HepG2 (cell line): Measurements from ENCODE around the gene SIX3. TPM values are rescaled to one million over a fixed set of nuclear protein-coding genes. Genes with fewer than 3 reads are reported as not detected.

Source experiments
- CTCF ChIP-seq: sonication (generic); formaldehyde crosslinking; IDR thresholded peaks from 2 replicates; pipeline ENCODE4 v1.5.0; 2020; ENCODE audit warnings: mild to moderate bottlenecking, missing genetic modification reagents, moderate library complexity
- DBP ChIP-seq: sonication (generic); formaldehyde crosslinking; IDR thresholded peaks from 2 replicates; pipeline ENCODE4 v1.4.0; 2020; ENCODE audit warnings: missing genetic modification reagents; ENCODE audit errors: not compliant biosample characterization
- DMTF1 ChIP-seq: sonication (generic); formaldehyde crosslinking; IDR thresholded peaks from 2 replicates; pipeline ENCODE4 v1.4.0; 2020; ENCODE audit warnings: mild to moderate bottlenecking, missing genetic modification reagents
- ELK4 ChIP-seq: sonication (generic); formaldehyde crosslinking; IDR thresholded peaks from 2 replicates; pipeline ENCODE4 v1.9.0; 2021; ENCODE audit warnings: missing genetic modification reagents, borderline replicate concordance
- MAF1 ChIP-seq: sonication (generic); formaldehyde crosslinking; IDR thresholded peaks from 2 replicates; pipeline ENCODE4 v1.5.0; 2020; ENCODE audit warnings: missing genetic modification reagents, borderline replicate concordance
- MAFK ChIP-seq, 2 experiments: IDR thresholded peaks in 1 of 2; conservative IDR thresholded peaks in 1 of 2; 2 replicates each; pipeline ENCODE4 v1.6.1; 2011; ENCODE audit warnings: improper control_type of control experiment in 2 of 2, low read length in 2 of 2
- MXD4 ChIP-seq: IDR thresholded peaks from 2 replicates; pipeline ENCODE4 v1.6.1; 2016; ENCODE audit warnings: mild to moderate bottlenecking, missing biosample characterization, missing genetic modification reagents
- NFE2L1 ChIP-seq: sonication (generic); formaldehyde crosslinking; IDR thresholded peaks from 2 replicates; pipeline ENCODE4 v1.4.0; 2020; ENCODE audit warnings: missing genetic modification reagents, mild to moderate bottlenecking, borderline replicate concordance
- PHF20 ChIP-seq: sonication (generic); formaldehyde crosslinking; IDR thresholded peaks from 2 replicates; pipeline ENCODE4 v1.5.0; 2020; ENCODE audit warnings: mild to moderate bottlenecking, missing genetic modification reagents
- RAD21 ChIP-seq: fragments of 450-650 bp; formaldehyde crosslinking; IDR thresholded peaks from 2 replicates; pipeline ENCODE4 v1.5.0; 2020; ENCODE audit warnings: mild to moderate bottlenecking
- SCMH1 ChIP-seq: sonication (generic); formaldehyde crosslinking; IDR thresholded peaks from 2 replicates; pipeline ENCODE4 v1.9.0; 2021; ENCODE audit warnings: missing genetic modification reagents, mild to moderate bottlenecking, borderline replicate concordance
- SNAPC5 ChIP-seq: sonication (generic); formaldehyde crosslinking; IDR thresholded peaks from 2 replicates; pipeline ENCODE4 v1.8.1; 2023; ENCODE audit warnings: mild to moderate bottlenecking, missing genetic modification reagents, borderline replicate concordance
- SP5 ChIP-seq: IDR thresholded peaks from 2 replicates; pipeline ENCODE4 v1.6.1; 2016; ENCODE audit warnings: low read depth, borderline replicate concordance
- TFDP1 ChIP-seq: IDR thresholded peaks from 2 replicates; pipeline ENCODE4 v1.6.1; 2016; ENCODE audit warnings: missing compliant biosample characterization, missing genetic modification reagents, borderline replicate concordance
- ZNF660 ChIP-seq: sonication (generic); formaldehyde crosslinking; IDR thresholded peaks from 2 replicates; pipeline ENCODE4 v1.5.1; 2020; ENCODE audit warnings: mild to moderate bottlenecking, low read depth, missing genetic modification reagents, borderline replicate concordance
- ZNF7 ChIP-seq: IDR thresholded peaks from 2 replicates; pipeline ENCODE4 v1.6.1; 2016; ENCODE audit warnings: missing biosample characterization, missing genetic modification reagents
- ZNF773 ChIP-seq: sonication (generic); formaldehyde crosslinking; IDR thresholded peaks from 2 replicates; pipeline ENCODE4 v1.4.0; 2020; ENCODE audit warnings: missing genetic modification reagents, borderline replicate concordance
- ZNF879 ChIP-seq: sonication (generic); formaldehyde crosslinking; IDR thresholded peaks from 2 replicates; pipeline ENCODE4 v1.8.1; 2023; ENCODE audit warnings: missing genetic modification reagents
- ZUFSP ChIP-seq: sonication (generic); formaldehyde crosslinking; IDR thresholded peaks from 2 replicates; pipeline ENCODE4 v1.9.0; 2021; ENCODE audit warnings: missing genetic modification reagents, mild to moderate bottlenecking, borderline replicate concordance
- polyA plus RNA-seq, 8 experiments: library from polyadenylated mRNA; depleted of rRNA in 3 of 8; stranded (reverse) in 7 of 8; unstranded in 1 of 8; fragments of >200 nt; fragmentation: Illumina TruSeq in 4 of 8; extraction: Trizol in 4 of 8; gene quantifications; 2 replicates each; pipeline versions ENCODE4 v1.2.1 to v1.2.3, GENCODE V29; 2011 to 2016; ENCODE audit warnings: low read depth in 4 of 8, missing spikeins in 1 of 8, mixed read lengths in 1 of 8; ENCODE audit not compliant: insufficient read depth in 1 of 8
- total RNA-seq, 5 experiments: library from RNA; depleted of rRNA; stranded (reverse); fragments of >200 nt; fragmentation: Illumina TruSeq; extraction: Trizol; gene quantifications; 2 replicates each; pipeline ENCODE4 v1.2.3, GENCODE V29; 2016; ENCODE audit warnings: low read depth in 1 of 5

Gene SIX3
- total and polyA plus RNA-seq, 2 of the 13 experiments (the other 11 are each of a cell fraction or from before 2014, with no cell fraction given) = not detected

- TF ChIP-seq DMTF1 (CRISPR knock-in tag) (0 out of 2 replicates have a peak, but pooled peaks have one; percentile 56), ZNF660 (CRISPR knock-in tag) (no peak), TFDP1 (CRISPR knock-in tag) (0 out of 2 replicates have a peak, but pooled peaks have one; percentile 10), MXD4 (CRISPR knock-in tag) (no peak), ELK4 (CRISPR knock-in tag) (no peak), MAF1 (CRISPR knock-in tag) (no peak), CTCF (peak; percentile 91), NFE2L1 (CRISPR knock-in tag) (no peak), PHF20 (no peak), SP5 (CRISPR knock-in tag) (0 out of 2 replicates have a peak, but pooled peaks have one; percentile 19), SCMH1 (no peak), MAFK (conservative IDR thresholded peaks at IDR 0.05 in 1 of 2, IDR thresholded peaks at IDR 0.05 in 1 of 2; ENCODE audit: low read length in 2 of 2) (no peak), SNAPC5 (CRISPR knock-in tag) (no peak), ZNF7 (CRISPR knock-in tag) (no peak), ZUFSP (no peak), DBP (CRISPR knock-in tag) (no peak), ZNF879 (CRISPR knock-in tag) (no peak), RAD21 (CRISPR knock-in tag) (peak; percentile 69), ZNF773 (CRISPR knock-in tag) (peak; percentile 26; the same call in 1 of the 2 replicates)
These were observed 10.8 kb downstream of the SIX3 start (continued) for GRCh38 chr2:44952143-44952805.
